HG02610 (cell line): ENCODE results near the gene HEPHL1.
"Not testable (repeated sequence)": the region's sequence is repeated elsewhere in the genome, so short reads cannot be mapped to it uniquely, and the experiment has no call there.

ENCODE experiments used
- ATAC-seq: cut with Tn5 transposase; IDR thresholded peaks from one replicate; pipeline ENCODE4 v1.9.1; 2021; ENCODE audit warnings: mild to moderate bottlenecking, moderate library complexity; ENCODE audit not compliant: unreplicated experiment

HEPHL1 gene, protein sequence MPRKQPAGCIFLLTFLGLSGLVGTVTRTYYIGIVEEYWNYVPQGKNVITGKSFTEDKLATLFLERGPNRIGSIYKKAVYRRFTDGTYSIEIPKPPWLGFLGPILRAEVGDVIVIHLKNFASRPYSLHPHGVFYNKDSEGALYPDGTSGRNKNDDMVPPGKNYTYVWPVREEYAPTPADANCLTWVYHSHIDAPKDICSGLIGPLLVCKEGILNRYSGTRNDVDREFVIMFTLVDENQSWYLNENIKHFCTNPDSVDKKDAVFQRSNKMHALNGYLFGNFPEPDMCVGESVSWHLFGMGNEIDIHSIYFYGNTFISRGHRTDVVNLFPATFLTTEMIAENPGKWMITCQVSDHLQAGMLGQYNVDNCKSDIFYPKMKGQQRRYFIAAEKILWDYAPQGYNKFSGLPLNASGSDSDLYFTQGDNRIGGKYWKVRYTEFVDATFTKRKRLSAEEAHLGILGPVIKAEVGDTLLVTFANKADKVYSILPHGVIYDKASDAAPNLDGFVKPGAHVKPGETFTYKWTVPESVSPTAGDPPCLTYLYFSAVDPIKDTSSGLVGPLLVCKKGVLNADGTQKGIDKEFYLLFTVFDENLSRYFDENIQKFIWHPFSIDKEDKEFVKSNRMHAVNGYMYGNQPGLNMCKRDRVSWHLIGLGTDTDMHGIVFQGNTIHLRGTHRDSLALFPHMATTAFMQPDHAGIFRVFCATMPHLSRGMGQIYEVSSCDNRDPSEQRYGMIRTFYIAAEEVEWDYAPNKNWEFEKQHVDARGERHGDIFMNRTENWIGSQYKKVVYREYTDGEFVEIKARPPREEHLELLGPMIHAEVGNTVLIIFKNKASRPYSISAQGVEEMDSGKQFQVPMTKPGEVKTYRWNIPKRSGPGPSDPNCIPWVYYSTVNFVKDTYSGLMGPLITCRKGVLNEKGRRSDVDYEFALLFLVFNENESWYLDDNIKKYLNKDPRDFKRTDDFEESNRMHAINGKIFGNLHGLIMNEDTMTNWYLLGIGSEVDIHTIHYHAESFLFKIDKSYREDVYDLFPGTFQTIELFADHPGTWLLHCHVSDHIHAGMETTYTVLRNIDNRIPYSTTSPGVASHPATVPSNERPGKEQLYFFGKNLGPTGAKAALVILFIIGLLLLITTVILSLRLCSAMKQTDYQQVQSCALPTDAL

DNA sequence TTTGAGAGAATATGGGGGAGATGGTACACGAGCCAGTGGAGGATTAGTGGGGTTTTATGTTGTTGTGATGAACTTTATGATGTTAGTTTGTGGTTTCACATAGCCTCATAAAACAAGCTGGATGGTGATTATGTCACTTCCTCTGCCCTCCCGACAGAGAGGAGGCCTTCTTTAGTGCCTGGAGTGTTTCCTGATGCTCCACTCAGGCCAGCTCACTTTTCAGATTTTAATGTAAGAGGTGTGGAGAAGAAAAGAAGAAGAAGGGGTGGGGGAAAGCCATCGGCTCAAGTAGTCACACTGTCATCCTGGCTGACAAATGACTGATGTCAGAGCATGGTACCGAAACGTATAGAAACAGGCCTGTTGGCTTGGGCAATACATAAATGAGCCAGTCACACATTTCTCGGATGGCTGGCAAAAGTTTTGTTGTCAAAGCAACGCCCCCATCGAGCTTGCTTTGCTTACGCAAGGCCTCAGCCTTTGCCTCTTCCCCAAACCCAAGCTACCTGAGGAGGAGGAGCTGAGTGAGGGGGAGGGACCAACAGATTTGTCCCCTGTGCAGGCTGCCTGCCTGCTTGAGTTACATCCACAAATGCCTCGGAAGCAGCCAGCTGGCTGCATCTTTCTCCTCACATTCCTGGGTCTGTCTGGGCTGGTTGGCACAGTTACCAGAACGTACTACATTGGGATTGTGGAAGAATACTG is at the start of gene HEPHL1:
TSS of gene HEPHL1 (plus strand) at position 578 of the 705 bp plus-strand sequence. CDS start at position 593, 15 bp downstream.
- ATAC-seq, result no peak

GRCh38 chr11:93972790-93973189 is 48.4 kb upstream of the HEPHL1 start:
- no peak for ATAC-seq

DNA sequence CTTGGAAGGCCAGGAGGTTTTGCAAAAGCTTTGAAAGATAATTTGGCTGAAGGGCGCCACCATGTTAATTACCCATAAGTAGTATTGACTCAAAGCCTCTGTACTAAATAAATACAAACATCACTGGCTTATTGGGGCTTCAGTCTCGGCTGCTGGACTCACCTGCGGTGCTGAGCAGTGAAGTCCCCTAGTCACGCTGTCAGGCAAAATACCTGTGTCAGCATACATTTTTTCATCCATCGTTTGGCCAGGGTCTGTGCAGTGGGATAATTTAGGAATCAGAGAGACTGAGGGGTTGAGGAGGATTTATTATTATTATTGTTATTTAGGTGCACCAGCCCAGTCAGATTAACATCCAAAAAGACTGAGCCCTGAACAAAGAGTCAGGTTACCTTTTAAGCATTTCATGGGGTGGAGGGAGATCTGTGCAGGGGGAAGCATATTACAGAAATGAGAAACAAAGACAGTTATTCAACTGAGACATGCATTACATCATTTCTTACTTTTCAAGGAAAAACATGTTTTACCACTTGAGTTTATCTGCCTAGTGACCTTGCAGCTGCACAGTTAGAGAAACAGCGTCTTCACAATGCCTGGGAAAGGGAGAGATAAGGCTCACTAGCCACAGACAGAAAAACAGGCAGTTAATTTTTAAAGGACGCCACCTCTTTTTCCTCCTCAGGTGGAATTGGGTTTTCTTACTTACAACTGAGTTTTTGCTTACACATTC is 47.7 kb upstream of the HEPHL1 start:
- ATAC-seq, result not testable (repeated sequence)

DNA sequence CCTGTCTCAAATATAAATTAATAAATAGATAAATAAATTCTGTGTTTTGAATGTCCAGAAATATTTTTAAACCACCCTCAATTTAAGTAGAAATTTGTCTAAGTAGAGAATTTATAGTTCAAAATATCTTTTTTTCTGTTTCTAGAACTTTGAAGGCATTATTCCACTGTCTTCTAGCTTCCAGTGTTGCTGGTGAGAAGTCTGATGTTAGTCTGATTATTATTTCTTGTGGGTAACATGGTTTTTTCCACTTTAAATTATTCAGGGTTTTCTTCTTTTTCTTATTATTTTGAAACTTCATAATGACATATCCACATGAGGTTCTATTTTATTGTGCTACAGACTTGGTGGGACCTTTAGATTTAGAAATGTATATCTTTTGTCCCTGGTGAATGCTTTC is 46.4 kb upstream of the HEPHL1 start:
- ATAC-seq, result no peak

DNA sequence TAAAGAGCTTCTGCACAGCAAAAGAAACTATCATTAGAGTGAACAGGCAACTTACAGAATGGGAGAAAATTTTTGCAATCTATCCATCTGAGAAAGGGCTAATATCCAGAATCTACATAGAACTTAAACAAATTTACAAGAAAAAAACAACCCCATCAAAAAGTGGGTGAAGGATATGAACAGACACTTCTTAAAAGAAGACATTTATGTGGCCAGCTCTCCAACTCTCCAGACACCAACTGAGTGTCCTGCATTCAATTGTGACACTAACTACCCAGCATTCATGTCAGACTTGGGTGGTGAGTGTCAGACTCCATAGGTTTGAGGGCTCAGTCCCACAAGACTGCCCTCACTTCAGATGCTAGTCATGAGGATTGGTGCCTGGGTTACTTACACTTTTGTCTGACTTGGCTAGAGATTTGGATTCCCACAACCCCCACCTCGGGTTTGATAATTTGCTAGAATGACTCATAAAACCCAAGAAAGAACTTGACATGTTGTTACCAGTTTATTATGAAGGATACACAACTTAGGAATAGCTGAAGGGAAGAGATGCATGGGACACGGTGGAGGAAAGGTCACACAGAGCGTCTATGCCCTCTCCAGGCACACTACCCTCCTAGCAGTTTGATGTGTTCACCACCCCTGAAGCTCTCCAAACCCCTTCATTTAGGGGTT is 44.4 kb upstream of the HEPHL1 start:
- ATAC-seq, result not testable (repeated sequence)

DNA sequence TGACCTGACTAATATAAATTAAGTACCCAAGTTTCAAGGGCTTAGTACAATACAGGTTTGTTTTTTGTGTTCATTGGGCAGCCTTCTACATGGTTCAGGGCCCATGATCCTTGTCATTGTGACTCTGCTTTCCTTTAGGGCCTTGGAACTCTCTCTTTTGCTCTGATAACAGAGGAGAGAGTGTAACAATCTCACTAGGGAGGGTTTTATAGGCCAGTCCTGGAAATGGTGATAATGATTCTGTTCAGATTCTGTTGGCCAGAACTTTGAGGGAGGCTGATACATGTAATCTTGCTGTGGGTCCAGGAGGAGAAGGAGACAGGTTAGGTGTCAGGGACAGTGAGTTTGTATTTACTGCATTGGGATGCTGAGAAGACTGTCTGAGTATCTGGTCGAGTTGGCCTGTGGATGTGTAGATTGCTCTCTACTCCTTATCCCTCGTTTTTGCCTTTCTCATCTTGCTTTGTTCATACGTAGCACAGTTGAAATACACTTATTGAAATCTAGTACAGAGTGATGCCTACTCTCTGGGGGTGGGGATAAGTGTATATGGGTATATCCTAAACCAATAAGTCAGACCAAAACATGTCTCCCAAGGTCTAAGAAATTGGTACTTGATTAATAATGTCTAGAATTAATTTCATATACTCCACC is 37.5 kb upstream of the HEPHL1 start:
- ATAC-seq, result no peak

DNA sequence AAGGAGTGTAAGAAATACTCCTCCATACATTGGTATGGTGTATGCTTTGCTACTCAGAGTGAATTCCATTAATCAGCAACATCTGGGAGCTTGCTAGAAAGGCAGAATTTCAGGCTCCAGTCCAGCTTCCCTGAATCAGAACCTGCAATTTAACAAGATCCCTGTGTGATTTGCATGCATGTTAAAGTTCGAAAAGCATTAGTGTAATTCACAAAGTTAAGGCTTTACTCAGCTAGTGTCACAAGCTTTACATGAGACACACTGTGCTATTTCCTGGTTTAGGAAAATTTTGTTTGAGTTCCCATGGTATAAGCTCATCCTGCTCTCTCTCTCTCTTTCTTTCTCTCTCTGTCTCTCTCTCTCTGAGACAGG is 37.0 kb upstream of the HEPHL1 start:
- ATAC-seq, result no peak

DNA sequence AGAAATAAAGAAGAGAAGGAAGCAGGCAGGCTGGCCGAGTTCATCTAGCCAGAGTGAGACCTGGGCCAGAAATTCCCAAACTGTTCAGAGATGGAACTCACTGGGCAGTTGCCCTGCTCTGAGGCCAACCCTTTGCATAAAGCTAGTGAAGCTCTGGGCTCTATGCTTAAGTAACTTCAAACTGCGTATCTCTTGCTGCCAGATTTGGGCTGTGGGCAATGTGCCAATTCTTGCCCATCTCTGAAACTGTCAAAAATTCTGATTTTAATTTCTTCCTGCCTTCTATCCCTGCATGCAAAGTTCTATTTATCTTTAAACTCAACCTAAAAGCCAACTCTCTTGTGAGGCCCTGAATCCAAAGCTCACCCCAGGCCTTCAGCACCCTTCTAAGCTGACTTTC is 36.2 kb upstream of the HEPHL1 start:
- no peak for ATAC-seq

- ATAC-seq, result no peak
Observed at GRCh38 chr11:93986716-93987115, 34.4 kb upstream of the HEPHL1 start.

GRCh38 chr11:93988455-93988854 is 32.7 kb upstream of the HEPHL1 start:
- no peak for ATAC-seq

GRCh38 chr11:93988912-93989311 is 32.2 kb upstream of the HEPHL1 start:
- no peak for ATAC-seq

- ATAC-seq, result no peak
Observed at GRCh38 chr11:93993747-93994146, 27.4 kb upstream of the HEPHL1 start.

DNA sequence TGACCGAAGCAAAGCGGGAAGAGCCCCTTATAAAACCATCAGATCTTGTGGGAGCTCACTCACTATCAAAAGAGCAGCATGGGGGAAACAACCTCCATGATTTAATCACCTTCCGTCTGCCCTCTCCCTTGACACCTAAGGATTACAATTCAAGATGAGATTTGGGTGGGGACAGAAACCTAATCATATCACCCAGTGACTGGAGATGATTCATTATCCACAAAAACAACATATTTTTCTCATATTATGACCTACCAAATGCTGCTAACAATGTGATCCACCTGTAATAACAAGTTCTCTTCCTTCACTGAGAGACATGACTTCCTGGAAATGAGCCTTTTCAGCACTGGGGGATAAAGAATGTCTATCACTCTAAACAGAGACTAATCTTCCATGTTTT is 23.4 kb upstream of the HEPHL1 start:
- no peak for ATAC-seq

DNA sequence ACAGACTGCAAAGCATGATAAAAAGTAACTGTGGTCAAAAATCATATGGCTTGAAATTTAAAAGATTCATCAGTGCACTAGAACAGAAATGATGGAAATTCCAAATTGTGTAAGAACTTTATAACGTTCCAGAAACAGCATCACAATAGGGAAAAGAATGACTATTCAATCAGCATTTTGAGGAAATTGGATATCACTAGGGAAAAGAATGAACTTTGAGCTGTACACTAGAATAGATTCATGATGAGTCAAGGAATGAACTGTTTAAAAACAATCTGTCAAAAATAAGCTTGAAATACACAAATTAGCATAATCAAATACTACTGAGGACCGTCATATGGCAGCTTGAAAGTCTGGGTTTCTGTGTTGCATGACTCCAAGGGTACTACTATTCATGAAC is 20.5 kb upstream of the HEPHL1 start:
- no peak for ATAC-seq

DNA sequence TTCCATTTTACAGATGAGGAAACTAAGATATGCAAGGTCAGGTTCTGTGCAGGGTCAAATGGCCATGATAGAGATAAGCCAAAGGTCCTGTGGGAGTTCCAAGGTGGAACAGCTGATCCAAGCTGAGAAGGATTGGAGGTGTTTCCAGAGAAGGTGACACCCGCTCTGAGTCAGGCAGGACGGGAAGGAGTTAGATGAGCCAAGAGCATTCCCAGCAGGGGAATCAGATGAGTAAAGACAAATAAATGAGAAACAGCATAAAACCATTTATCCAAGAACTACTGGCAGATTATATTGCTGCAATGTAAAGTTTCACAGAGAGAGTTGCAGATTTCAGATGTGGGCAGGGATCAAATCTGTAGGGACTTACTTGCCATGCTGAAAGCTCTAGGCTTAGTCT is 18.9 kb upstream of the HEPHL1 start:
- ATAC-seq, result no peak

GRCh38 chr11:94007426-94007825 is 13.7 kb upstream of the HEPHL1 start:
- ATAC-seq, result no peak

- ATAC-seq, result no peak
Observed at GRCh38 chr11:94007906-94008305, 13.2 kb upstream of the HEPHL1 start.

- no peak for ATAC-seq
Observed at GRCh38 chr11:94010136-94010535, 11.0 kb upstream of the HEPHL1 start.

DNA sequence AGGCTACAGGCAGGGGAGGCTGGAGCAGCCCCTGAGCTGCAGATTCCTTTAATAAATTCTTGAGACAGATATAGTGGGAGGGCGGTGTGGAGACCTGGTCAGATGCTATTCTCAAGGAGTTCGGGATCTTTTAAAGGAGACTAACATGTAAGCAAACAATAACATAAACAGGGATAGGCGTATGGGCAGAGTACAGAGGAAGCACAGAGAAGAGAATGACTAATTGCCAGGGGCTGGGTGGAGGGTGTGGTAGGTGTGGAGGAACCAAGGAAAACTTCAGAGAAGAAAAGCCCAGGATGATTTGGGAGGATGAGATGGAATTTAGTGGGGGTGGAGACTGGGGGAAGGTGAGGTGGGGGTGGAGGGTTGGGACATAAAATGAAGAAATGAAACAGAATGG is 9.7 kb upstream of the HEPHL1 start:
- no peak for ATAC-seq
